Spleen (tissue), 11 donors: ENCODE results near the gene SFT2D1. TPM values are rescaled to one million over a fixed set of nuclear protein-coding genes. Genes with fewer than 3 reads are reported as not detected.

Source experiments
- DNase-seq: peaks from one replicate; pipeline ENCODE4 v3.0.0-alpha.2; 2020
- H3K27ac ChIP-seq, 8 donors: fragments of 200-600 bp; sonication (generic) in 7 of 8; 1 replicate in 4 of 8; 2 replicates in 4 of 8; pipeline versions ENCODE4 v1.5.0 to v1.8.0; 2016 to 2021; ENCODE audit warnings: inconsistent platforms in 4 of 8, mild to moderate bottlenecking in 4 of 8, moderate library complexity in 1 of 8
- H3K27me3 ChIP-seq, 7 donors: fragments of 200-600 bp; sonication (generic) in 6 of 7; replicated peaks in 1 of 7; 1 replicate in 4 of 7; 2 replicates in 3 of 7; pipeline versions ENCODE4 v1.5.0 to v1.8.0; 2016 to 2021; ENCODE audit warnings: inconsistent platforms in 3 of 7, mild to moderate bottlenecking in 1 of 7
- H3K36me3 ChIP-seq, 6 donors: fragments of 200-600 bp; sonication (generic) in 5 of 6; 1 replicate in 4 of 6; 2 replicates in 2 of 6; pipeline versions ENCODE4 v1.5.0 to v1.8.0; 2016 to 2021; ENCODE audit warnings: inconsistent platforms in 2 of 6
- H3K4me1 ChIP-seq, 6 donors: fragments of 200-600 bp; sonication (generic) in 5 of 6; 1 replicate in 3 of 6; 2 replicates in 3 of 6; pipeline versions ENCODE4 v1.5.0 to v1.8.0; 2016 to 2021; ENCODE audit warnings: inconsistent platforms in 3 of 6
- H3K4me3 ChIP-seq, 8 donors: fragments of 200-600 bp; sonication (generic) in 7 of 8; 1 replicate in 4 of 8; 2 replicates in 4 of 8; pipeline versions ENCODE4 v1.5.0 to v1.8.0; 2016 to 2021; ENCODE audit warnings: inconsistent platforms in 4 of 8, mild to moderate bottlenecking in 4 of 8, moderate library complexity in 2 of 8
- H3K9me3 ChIP-seq, 8 donors: fragments of 200-600 bp; sonication (generic) in 7 of 8; 1 replicate in 4 of 8; 2 replicates in 4 of 8; pipeline versions ENCODE4 v1.5.0 to v1.8.0; 2016 to 2021; ENCODE audit warnings: inconsistent platforms in 4 of 8
- CTCF ChIP-seq, 11 experiments: fragments of 200-600 bp in 7 of 11; fragments of 450-650 bp in 4 of 11; sonication (generic) in 4 of 11; IDR thresholded peaks in 8 of 11; conservative IDR thresholded peaks in 3 of 11; 1 replicate in 7 of 11; 2 replicates in 4 of 11; pipeline versions ENCODE4 v1.4.0 to v1.8.0; 2016 to 2021; ENCODE audit warnings: antibody characterized with exemption in 11 of 11, inconsistent platforms in 4 of 11, mild to moderate bottlenecking in 1 of 11
- POLR2A ChIP-seq, 3 donors: fragments of 450-650 bp; IDR thresholded peaks; one replicate each; pipeline ENCODE4 v1.5.1; 2017; ENCODE audit warnings: antibody characterized with exemption in 3 of 3, mild to moderate bottlenecking in 1 of 3
- POLR2AphosphoS5 ChIP-seq, 3 donors: sonication (generic); formaldehyde crosslinking; IDR thresholded peaks; one replicate each; pipeline ENCODE4 v1.5.1; 2017; ENCODE audit warnings: antibody characterized with exemption in 3 of 3
- WGBS, 5 donors: extraction: QIAGEN DNeasy Blood & Tissue Kit in 3 of 5; methylation state at CpG; one replicate each; pipeline versions ENCODE4 v1.1.5 to v1.1.7; 2013 to 2018; 5-methylcytosine and 5-hydroxymethylcytosine counted together
- intact Hi-C: fragments of 100-400 bp; cut with DNase I; formaldehyde crosslinking; loops from one replicate; pipeline ENCODE4 v1.15.0; 2023; ENCODE audit warnings: low total_unique reads
- polyA plus RNA-seq, 3 donors: library from polyadenylated mRNA; stranded (reverse); fragments of 200-250 nt; gene quantifications; one replicate each; pipeline ENCODE4 v1.2.1, GENCODE V29; 2013
- total RNA-seq, 7 donors: library from RNA; depleted of rRNA in 3 of 7; stranded (reverse); fragments of >200 nt in 3 of 7; fragmentation: NEBNext Ultra II Directional in 4 of 7; extraction: Animal tissue kit (Norgen Biotek cat#: 25700) in 4 of 7; gene quantifications; one replicate each; pipeline versions ENCODE4 v1.1.0 to v1.2.1, GENCODE V29; 2016 to 2021
- donor health status: healthy with polysubstance abuse.
- donor health status: DM: no; HTN: no; CAD: no; lungs with moderate emphysema.
- donor health status: DM: no; HTN: no; CAD: no.
- donor health status: Bipolar disorder and iron deficiency.
- donor health status: healthy.
- donor health status: DM: no; HTN: no; CAD: no.
- donor health status: DM: yes; HTN: yes; CAD: no.

Gene SFT2D1
- total and polyA plus RNA-seq, 10 donors = 46.0 to 71.0 (median 55.5) TPM

DNA sequence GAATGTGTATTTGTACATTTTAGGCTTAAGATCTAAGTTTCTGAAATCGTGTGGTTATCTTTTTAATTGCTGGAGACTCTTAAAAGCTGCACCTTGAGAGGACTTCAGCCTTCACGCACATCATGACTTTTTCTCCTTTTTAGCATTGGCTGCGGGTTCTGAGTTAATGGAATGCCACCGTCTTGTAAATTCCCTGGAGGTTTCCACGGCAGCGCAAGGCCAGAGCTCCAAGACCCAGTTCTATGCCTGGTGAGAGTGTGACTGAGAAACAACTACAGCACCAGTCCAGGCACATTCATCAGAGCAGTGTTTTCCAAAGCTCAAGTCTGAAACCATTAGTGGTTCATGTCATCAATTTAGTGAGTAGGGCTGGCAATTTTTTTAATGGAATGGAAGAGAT is 57.1 kb downstream of the SFT2D1 start:
- no peaks in the 10 kb centered on the region for H3K36me3 ChIP-seq
- intact Hi-C loops = no loop called here
- peaks cover 0 to 24% (median 0%) of the 10 kb centered on the region in 7 donors for H3K27me3 ChIP-seq
- no peak for DNase-seq
- no peak overlapping the region for H3K4me3 ChIP-seq
- H3K4me1 ChIP-seq = peaks cover 7 to 21% (median 17%) of the 10 kb centered on the region in 6 donors
- H3K27ac ChIP-seq = no peak overlapping the region
- no peaks in the 10 kb centered on the region for H3K9me3 ChIP-seq
- 80 to 91% (median 84%) methylated on average over 6 of the region's 6 CpGs for WGBS, 5 donors
- TF ChIP-seq POLR2A (IDR thresholded peaks at IDR 0.05) (no peak), CTCF (IDR thresholded peaks at IDR 0.05 in 8 of 11, conservative IDR thresholded peaks at IDR 0.05 in 3 of 11) (no peak), POLR2AphosphoS5 (IDR thresholded peaks at IDR 0.05) (no peak)

- 76 to 91% (median 88%) methylated on average over 6 of the region's 6 CpGs for WGBS, 5 donors
- no peak for DNase-seq
- Histone ChIP-seq H3K36me3 (no peaks in the 10 kb centered on the region), H3K27ac (no peak overlapping the region), H3K4me1 (peaks cover 7 to 21% (median 17%) of the 10 kb centered on the region in 6 donors), H3K27me3 (peaks cover 0 to 24% (median 0%) of the 10 kb centered on the region in 7 donors), H3K9me3 (no peaks in the 10 kb centered on the region), H3K4me3 (no peak overlapping the region)
- TF ChIP-seq POLR2AphosphoS5 (IDR thresholded peaks at IDR 0.05) (no peak), POLR2A (IDR thresholded peaks at IDR 0.05) (no peak), CTCF (IDR thresholded peaks at IDR 0.05 in 8 of 11, conservative IDR thresholded peaks at IDR 0.05 in 3 of 11) (no peak)
- intact Hi-C loops = no loop called here
Observed at GRCh38 chr6:166284640-166285039, 57.7 kb downstream of the SFT2D1 start.

DNA sequence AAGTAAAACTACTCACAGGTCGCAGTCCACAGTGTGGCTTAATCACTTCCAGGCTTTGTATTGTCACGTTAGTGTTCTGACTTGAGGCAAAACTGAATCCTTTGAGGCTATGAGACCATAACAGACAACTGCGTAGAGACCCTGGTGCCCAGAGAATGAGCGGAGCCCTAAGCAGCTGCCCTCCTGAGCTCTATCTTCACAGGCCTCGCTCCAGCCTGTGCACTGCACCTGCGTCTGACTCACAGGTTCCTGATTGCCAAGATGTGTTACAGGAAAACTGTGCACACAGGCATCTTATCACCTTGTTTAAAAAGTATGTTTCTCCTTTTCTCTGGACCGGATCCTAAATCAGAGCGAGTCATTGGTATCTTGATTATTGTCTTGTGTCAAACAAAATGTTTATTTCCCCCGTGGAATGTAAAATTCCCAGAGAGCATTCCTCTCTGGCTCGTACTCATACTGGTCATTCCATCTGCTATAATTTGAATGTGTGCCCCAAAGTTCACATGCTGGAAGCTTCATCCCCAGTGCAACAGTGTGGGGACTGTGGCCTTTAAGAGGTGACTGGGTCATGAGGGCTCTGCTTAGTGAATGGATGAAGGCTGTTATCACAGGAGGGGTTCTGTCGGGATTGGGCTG is 59.8 kb downstream of the SFT2D1 start:
- TF ChIP-seq POLR2AphosphoS5 (IDR thresholded peaks at IDR 0.05) (no peak), CTCF (IDR thresholded peaks at IDR 0.05 in 8 of 11, conservative IDR thresholded peaks at IDR 0.05 in 3 of 11) (no peak), POLR2A (IDR thresholded peaks at IDR 0.05) (no peak)
- peaks cover 0 to 24% (median 0%) of the 10 kb centered on the region in 7 donors for H3K27me3 ChIP-seq
- H3K4me1 ChIP-seq = peaks cover 7 to 21% (median 17%) of the 10 kb centered on the region in 6 donors
- no peak for DNase-seq
- WGBS, 5 donors = 71 to 83% (median 83%) methylated on average over 11 of the region's 11 CpGs
- intact Hi-C loops = no loop called here
- no peak overlapping the region for H3K4me3 ChIP-seq
- H3K9me3 ChIP-seq = no peaks in the 10 kb centered on the region
- H3K27ac ChIP-seq = no peak overlapping the region
- H3K36me3 ChIP-seq = no peaks in the 10 kb centered on the region

DNA sequence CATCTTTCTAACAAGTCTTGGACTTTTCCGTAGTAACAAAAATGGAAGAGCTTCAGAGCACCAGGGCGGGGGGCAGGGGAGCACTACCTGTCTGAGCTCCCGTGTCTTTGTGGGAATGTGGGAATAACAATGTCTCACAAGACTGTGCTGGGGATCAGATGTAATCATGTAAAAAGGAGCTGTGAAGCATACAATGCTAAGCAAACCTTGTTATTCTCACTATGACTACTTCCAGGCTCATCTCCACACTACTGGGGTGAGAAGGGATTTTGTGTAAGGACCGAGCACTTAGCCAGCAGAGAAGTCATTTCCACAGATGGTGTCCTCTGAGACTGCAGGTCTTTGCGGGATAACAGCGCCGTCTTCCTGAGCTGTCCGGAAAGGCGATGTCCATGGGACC is 61.2 kb downstream of the SFT2D1 start:
- peaks cover 0 to 31% (median 0%) of the 10 kb centered on the region in 7 donors for H3K27me3 ChIP-seq
- DNase-seq = no peak
- whole genome bisulfite sequencing, 5 donors = 85 to 96% (median 91%) methylated on average over 9 of the region's 9 CpGs
- peaks cover 0 to 8% (median 5%) of the 10 kb centered on the region in 6 donors for H3K4me1 ChIP-seq
- no peak overlapping the region for H3K27ac ChIP-seq
- no peaks in the 10 kb centered on the region for H3K36me3 ChIP-seq
- H3K4me3 ChIP-seq = no peak overlapping the region
- no peaks in the 10 kb centered on the region for H3K9me3 ChIP-seq
- TF ChIP-seq POLR2A (IDR thresholded peaks at IDR 0.05) (no peak), POLR2AphosphoS5 (IDR thresholded peaks at IDR 0.05) (no peak), CTCF (IDR thresholded peaks at IDR 0.05 in 8 of 11, conservative IDR thresholded peaks at IDR 0.05 in 3 of 11) (no peak)
- intact Hi-C loops = no loop called here
